Stimulated activated CD4-positive, alpha-beta T cell treated with anti-CD3 and anti-CD28 coated beads, Interleukin-12 subunit alpha, Interleukin-12 subunit beta, amount 100 ng/mL, for 48 hours (primary cell): ENCODE data around the gene B3GALT2.

Experiments used
- DNase-seq, 3 donors: peaks; one replicate each; pipeline ENCODE4 v3.0.0-alpha.2; 2020; ENCODE audit warnings: low read depth in 2 of 3, low spot score in 1 of 3

The B3GALT2 gene

DNA sequence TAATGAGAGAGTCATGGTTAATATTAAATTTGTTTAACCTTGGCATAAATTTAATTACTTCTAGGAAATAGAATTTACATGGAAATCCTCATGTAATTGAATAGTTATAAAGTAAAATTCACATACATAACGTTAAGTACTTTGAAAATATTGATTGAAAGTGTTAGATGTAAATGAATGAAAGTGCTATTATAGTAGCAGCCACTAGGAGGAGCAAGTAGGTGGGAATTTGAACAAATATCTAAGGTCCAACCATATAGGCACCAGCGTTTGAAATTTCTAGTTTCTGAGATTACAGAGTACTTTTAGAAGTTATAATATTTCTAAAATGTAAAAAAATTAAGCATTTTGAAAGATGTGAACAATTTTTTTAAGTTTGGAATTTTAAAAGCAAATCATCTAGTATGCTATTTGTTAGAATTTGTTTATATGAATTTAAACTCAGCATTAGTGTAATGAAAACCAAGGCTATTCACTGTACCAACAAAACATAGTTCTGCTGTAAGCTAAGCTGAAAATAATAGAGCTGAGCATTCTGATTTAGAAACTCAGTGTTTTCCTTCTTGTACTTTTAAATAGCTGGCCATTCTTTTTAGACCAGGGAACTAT lies 3.3 kb downstream of the B3GALT2 start:
- DNase-seq: peak in 1 of 3 donors; percentile 37

- no peak for DNase-seq
Observed at GRCh38 chr1:193181985-193182384, 4.4 kb downstream of the B3GALT2 start.

- no peak for DNase-seq
Observed at GRCh38 chr1:193181536-193181935, 4.9 kb downstream of the B3GALT2 start.

DNA sequence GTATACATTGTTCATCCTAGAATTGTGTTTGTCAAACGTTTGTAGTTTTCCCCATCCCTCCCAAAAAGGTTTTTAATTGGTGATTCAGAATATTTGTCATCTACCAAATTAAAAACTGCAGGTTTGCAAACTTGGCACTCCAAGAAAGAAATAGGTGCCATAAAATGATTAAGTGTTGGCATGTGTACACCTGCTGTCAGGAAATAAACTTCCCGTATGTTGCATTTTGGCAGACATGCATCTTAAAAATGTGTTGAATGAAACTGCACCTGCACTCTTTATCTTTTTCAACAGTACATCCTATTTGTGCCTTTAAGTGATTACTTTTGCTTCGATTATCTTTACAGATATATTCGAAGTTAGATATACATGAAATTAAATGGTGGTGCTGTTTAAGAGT lies 7.3 kb downstream of the B3GALT2 start:
- DNase-seq: no peak

DNA sequence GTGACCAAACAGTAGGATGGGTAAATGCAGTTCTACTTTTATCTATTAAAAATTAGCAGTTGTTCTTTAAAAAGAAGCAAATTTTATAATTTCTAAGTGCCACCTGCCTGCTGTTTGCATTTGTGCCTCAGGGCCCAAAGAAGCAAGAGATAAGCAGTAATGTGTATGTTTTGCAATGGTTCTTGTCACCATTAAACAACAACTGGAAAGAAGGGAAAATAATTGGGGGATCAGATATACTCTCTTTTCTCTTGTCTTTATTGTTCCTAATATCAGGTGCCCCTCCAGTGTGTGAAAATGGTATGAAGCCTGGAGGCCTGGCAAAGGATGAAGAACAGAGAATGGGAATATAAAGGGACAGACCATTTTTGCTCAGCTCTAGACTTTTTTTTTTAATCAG lies 9.6 kb downstream of the B3GALT2 start:
- DNase-seq: no peak

DNA sequence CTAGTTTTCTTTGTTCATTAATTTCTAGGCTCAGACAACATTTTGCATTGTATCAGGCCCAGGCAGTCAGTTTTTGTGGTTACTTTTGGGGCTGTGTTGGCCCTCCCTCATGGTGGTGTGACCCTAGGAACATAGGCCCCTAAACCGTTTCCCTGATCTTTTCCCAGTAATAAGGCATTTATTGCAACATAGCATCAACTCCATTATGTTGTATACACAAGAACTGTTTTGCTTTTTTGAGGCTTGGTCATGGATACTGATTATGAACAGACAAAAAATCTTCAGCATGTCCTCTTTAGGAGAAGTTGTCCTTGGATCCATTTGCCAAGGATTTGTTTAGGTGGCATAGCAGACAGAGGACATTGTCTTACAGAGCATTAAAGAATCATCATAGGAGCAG lies 10.3 kb downstream of the B3GALT2 start:
- no peak for DNase-seq

DNA sequence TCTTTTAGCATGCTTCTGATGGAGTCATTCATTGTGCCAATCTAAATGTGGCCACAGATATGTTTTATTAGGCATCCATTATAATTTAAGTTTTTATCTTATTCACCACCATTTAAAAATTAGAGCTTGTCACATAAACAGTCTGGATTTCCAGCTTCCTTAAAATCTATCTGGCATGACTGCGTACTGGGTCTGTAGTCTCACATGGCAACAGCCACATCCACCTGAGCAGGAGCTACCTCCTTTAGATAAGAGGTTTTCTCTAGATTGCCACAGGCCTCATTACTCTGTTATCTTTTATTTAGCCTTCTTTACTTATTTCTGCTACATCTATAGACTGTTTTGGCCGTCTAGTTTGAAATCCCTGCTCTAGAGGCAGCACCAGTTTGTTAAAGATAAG lies 29.1 kb downstream of the B3GALT2 start:
- no peak for DNase-seq

- DNase-seq: no peak
Observed at GRCh38 chr1:193156822-193157142, 29.6 kb downstream of the B3GALT2 start.

- no peak for DNase-seq
Observed at GRCh38 chr1:193156117-193156821, 30.1 kb downstream of the B3GALT2 start.

DNA sequence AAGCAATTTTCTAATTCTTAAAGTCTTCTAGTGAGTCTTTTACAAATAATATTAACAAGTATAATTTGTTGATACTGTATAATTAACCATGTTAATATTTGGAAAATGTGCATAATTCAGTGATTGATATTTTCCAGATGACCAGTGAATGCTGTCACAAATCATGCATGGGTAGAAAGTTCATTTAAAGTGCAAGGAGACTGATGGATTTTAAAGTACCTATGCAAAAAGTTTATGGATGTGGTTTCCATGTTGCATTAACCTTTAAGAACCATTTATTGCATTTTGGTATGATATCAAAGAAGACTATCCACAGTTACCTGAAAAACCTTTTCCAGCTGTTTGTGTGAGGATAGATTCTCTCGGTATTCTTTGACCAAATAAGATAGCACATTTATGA lies 41.4 kb downstream of the B3GALT2 start:
- no peak for DNase-seq

- no peak for DNase-seq
Observed at GRCh38 chr1:193144361-193144938, 42.0 kb downstream of the B3GALT2 start.

DNA sequence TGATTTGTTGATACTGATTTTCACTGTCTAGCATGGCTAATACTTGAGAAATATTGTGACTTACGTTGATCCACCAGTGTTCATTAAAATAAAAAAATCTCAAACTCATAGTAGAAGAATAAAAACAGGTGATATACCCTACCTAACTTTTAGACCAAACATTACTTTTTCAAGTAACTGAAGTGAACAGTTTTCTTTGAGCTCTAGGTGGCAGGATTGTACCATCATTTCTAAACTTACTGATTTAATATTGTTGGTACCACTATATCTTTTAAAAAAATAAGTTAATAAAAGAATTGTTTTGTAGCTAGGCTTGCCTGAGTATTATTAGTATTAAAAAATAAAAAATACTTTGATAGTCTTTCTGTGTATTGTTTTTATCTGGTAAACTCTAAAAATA lies 43.1 kb downstream of the B3GALT2 start:
- no peak for DNase-seq

- DNase-seq: no peak
Observed at GRCh38 chr1:193142409-193142808, 44.0 kb downstream of the B3GALT2 start.

- no peak for DNase-seq
Observed at GRCh38 chr1:193141804-193142203, 44.6 kb downstream of the B3GALT2 start.

DNA sequence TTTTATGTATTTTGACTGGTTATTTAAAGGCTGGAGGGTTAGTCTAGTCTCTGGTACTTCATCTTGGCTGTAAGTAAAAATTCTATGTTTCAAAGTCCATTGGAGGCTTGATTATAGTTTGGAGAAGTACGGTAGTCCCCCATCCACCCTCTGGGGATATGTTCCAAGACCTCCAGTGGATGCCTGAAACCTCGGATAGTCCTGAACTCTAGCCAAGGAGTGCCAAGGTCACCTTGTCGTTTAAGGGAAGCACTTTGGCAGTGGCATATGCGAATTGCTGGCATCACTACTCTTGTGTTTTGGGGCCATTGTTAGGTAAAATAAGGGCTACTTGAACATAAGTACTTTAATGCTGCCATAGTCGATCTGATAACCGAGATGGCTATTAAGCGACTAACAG lies 46.2 kb downstream of the B3GALT2 start:
- DNase-seq: no peak

DNA sequence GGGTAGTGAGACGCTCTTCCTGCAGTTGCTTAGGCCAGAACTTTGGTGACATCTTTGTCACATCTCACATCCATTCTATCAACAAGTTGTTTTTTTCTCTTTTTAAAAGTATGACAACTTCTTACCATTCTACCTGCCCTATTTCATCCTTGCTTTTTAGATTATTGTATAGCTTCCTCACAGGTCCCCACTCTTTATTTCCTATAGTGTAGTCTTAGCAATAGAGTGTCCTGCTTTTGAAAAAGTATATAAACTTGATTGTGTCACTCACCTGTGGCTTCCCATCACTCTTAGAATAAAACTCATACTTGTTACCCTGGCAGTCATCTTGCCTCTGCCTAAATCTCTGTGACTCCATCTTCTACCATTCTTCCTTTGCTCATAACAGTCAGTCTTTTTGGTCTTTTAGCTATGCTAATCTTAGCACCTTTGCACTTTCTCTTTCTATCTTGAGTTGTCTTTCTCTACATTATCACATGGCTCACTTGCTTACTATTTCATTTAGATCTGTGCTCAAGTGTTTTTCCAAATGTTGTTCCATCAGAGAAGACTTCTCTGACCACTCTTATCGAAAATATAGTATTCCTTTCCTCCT lies 55.0 kb downstream of the B3GALT2 start:
- DNase-seq: no peak
